IPS-NIHi7 (cell line): ENCODE measurements around the gene PACSIN2.

Experiments used
- DNase-seq: peaks from one replicate; pipeline ENCODE4 v3.0.0; 2012; ENCODE audit warnings: mixed read lengths; ENCODE audit errors: extremely low spot score

The PACSIN2 gene

GRCh38 chr22:42821386-42821785 is 193.6 kb downstream of the PACSIN2 start:
- DNase-seq: no peak

- no peak for DNase-seq
These were observed 194.7 kb downstream of the PACSIN2 start for GRCh38 chr22:42820045-42820763.
